H1 (cell line): Measurements from ENCODE around the gene PER2. TPM values are rescaled to one million over a fixed set of nuclear protein-coding genes. Genes with fewer than 3 reads are reported as not detected.

Experiments used
- CTCF ChIA-PET: fragments of 300-600 bp; sonication (Branson Sonifier 250); formaldehyde crosslinking; loops from one replicate; lab custom pipeline; 2021; ENCODE audit not compliant: partially characterized antibody; lab: Charles Lee
- POLR2A ChIA-PET: fragments of 300-600 bp; sonication (Branson Sonifier 250); formaldehyde crosslinking; loops from one replicate; lab custom pipeline; 2021; ENCODE audit warnings: inconsistent platforms; ENCODE audit not compliant: partially characterized antibody; lab: Charles Lee
- DNase-seq, 2 experiments: peaks; one replicate each; pipeline versions ENCODE4 v3.0.0 to v3.0.0-alpha.2; 2010 to 2022; ENCODE audit warnings: low spot score in 2 of 2, low read depth in 1 of 2, mixed read lengths in 1 of 2
- FAIRE-seq: peaks from 2 replicates; lab custom pipeline; 2011; peaks lifted over from hg19 to GRCh38; lab: Jason Lieb, UNC
- H2AFZ ChIP-seq: 2 replicates; pipeline ENCODE4 v1.8.1; 2012; ENCODE audit warnings: low read length, inconsistent platforms
- H2AK5ac ChIP-seq: 2 replicates; pipeline ENCODE4 v1.6.1; 2013; ENCODE audit warnings: low read depth, low read length
- H2BK120ac ChIP-seq: replicated peaks from 2 replicates; pipeline ENCODE3; 2013; ENCODE audit warnings: low read depth, low read length, inconsistent platforms
- H2BK12ac ChIP-seq: 2 replicates; pipeline ENCODE4 v1.6.1; 2013; ENCODE audit warnings: low read depth, low read length
- H2BK15ac ChIP-seq: 2 replicates; pipeline ENCODE4 v1.6.1; 2013; ENCODE audit warnings: low read length
- H2BK20ac ChIP-seq: 2 replicates; pipeline ENCODE4 v1.6.1; 2013; ENCODE audit warnings: low read length
- H2BK5ac ChIP-seq: 2 replicates; pipeline ENCODE4 v1.6.1; 2013; ENCODE audit warnings: low read depth, low read length
- H3K14ac ChIP-seq: 2 replicates; pipeline ENCODE4 v1.6.1; 2013; ENCODE audit warnings: inconsistent platforms; ENCODE audit not compliant: insufficient read length
- H3K18ac ChIP-seq: 2 replicates; pipeline ENCODE4 v1.6.1; 2013; ENCODE audit warnings: low read length; ENCODE audit errors: extremely low read depth
- H3K23ac ChIP-seq: 2 replicates; pipeline ENCODE4 v1.6.1; 2013; ENCODE audit warnings: inconsistent platforms; ENCODE audit not compliant: insufficient read length
- H3K23me2 ChIP-seq: 2 replicates; pipeline ENCODE4 v1.6.1; 2013; ENCODE audit warnings: low read depth, low read length
- H3K27ac ChIP-seq: 2 replicates; pipeline ENCODE4 v1.6.1; 2011; ENCODE audit warnings: low read depth, low read length, inconsistent platforms
- H3K27me3 ChIP-seq, 4 experiments: replicated peaks in 1 of 4; 1 replicate in 1 of 4; 2 replicates in 3 of 4; pipeline versions ENCODE4 v1.6.1 to v1.8.1; 2011 to 2013; ENCODE audit warnings: low read length in 3 of 4, mild to moderate bottlenecking in 3 of 4, inconsistent platforms in 2 of 4, mixed read lengths in 2 of 4, moderate library complexity in 1 of 4; ENCODE audit not compliant: control insufficient read depth in 3 of 4, insufficient read depth in 3 of 4; ENCODE audit errors: extremely low read depth in 1 of 4
- H3K36me3 ChIP-seq, 4 experiments: 2 replicates each; pipeline versions ENCODE4 v1.6.1 to v1.8.1; 2011 to 2013; ENCODE audit warnings: mild to moderate bottlenecking in 4 of 4, low read length in 3 of 4, moderate library complexity in 2 of 4, control low read depth in 1 of 4, inconsistent platforms in 1 of 4; ENCODE audit not compliant: insufficient read depth in 4 of 4, control insufficient read depth in 2 of 4
- H3K4ac ChIP-seq: replicated peaks from 2 replicates; pipeline ENCODE3; 2013; ENCODE audit warnings: low read length, low read depth, mixed read lengths, inconsistent platforms; ENCODE audit not compliant: insufficient read length
- H3K4me1 ChIP-seq, 4 experiments: replicated peaks in 1 of 4; 1 replicate in 1 of 4; 2 replicates in 3 of 4; pipeline versions ENCODE4 v1.6.1 to v1.8.1; 2011 to 2013; ENCODE audit warnings: low read length in 3 of 4, inconsistent platforms in 2 of 4, mixed read lengths in 1 of 4; ENCODE audit not compliant: insufficient read depth in 4 of 4, control insufficient read depth in 3 of 4
- H3K4me2 ChIP-seq, 2 experiments: 2 replicates each; pipeline versions ENCODE4 v1.6.1 to v1.8.1; 2011 to 2013; ENCODE audit warnings: low read depth in 2 of 2, low read length in 2 of 2, control low read depth in 1 of 2, inconsistent platforms in 1 of 2, mild to moderate bottlenecking in 1 of 2; ENCODE audit not compliant: insufficient read depth in 1 of 2
- H3K4me3 ChIP-seq, 4 experiments: fragments of 200-600, 300-600 bp in 1 of 4; sonication (generic), shearing (Covaris generic), sonication (Bioruptor Twin) in 1 of 4; 2 replicates each; pipeline versions ENCODE4 v1.5.1 to v1.8.1; 2011 to 2016; ENCODE audit warnings: low read length in 4 of 4, low read depth in 3 of 4, control low read depth in 2 of 4, inconsistent platforms in 2 of 4, mild to moderate bottlenecking in 2 of 4, mixed read lengths in 1 of 4, moderate library complexity in 1 of 4; ENCODE audit not compliant: insufficient read depth in 2 of 4; ENCODE audit errors: extremely low read depth in 1 of 4
- H3K56ac ChIP-seq: replicated peaks from 2 replicates; pipeline ENCODE3; 2013; ENCODE audit warnings: low read depth, mild to moderate bottlenecking, mixed read lengths, low read length, inconsistent platforms; ENCODE audit not compliant: insufficient read length
- H3K79me1 ChIP-seq: 2 replicates; pipeline ENCODE4 v1.6.1; 2013; ENCODE audit warnings: low read depth, low read length, control low read depth
- H3K79me2 ChIP-seq, 2 experiments: 2 replicates each; pipeline versions ENCODE4 v1.6.1 to v1.8.1; 2012 to 2013; ENCODE audit warnings: low read length in 2 of 2, mild to moderate bottlenecking in 2 of 2, inconsistent platforms in 1 of 2; ENCODE audit not compliant: insufficient read depth in 2 of 2, control insufficient read depth in 1 of 2
- H3K9ac ChIP-seq, 4 experiments: replicated peaks in 1 of 4; 1 replicate in 1 of 4; 2 replicates in 3 of 4; pipeline versions ENCODE4 v1.6.1 to v1.8.1; 2011 to 2013; ENCODE audit warnings: low read depth in 3 of 4, low read length in 3 of 4, control low read depth in 2 of 4, mild to moderate bottlenecking in 2 of 4, moderate library complexity in 2 of 4, inconsistent platforms in 1 of 4; ENCODE audit errors: extremely low read depth in 1 of 4
- H3K9me3 ChIP-seq, 2 experiments: 2 replicates each; pipeline versions ENCODE4 v1.6.1 to v1.8.1; 2012 to 2013; ENCODE audit warnings: mild to moderate bottlenecking in 2 of 2, moderate library complexity in 2 of 2, control low read depth in 1 of 2, inconsistent platforms in 1 of 2, low read depth in 1 of 2, low read length in 1 of 2, mixed read lengths in 1 of 2; ENCODE audit not compliant: insufficient read depth in 2 of 2
- H4K20me1 ChIP-seq, 2 experiments: replicated peaks in 1 of 2; 2 replicates each; pipeline versions ENCODE3 to v1.8.1; 2011 to 2013; ENCODE audit warnings: inconsistent platforms in 2 of 2, low read length in 2 of 2, mild to moderate bottlenecking in 1 of 2; ENCODE audit not compliant: insufficient read depth in 2 of 2, control insufficient read depth in 1 of 2
- H4K5ac ChIP-seq: 2 replicates; pipeline ENCODE4 v1.6.1; 2013; ENCODE audit warnings: low read length, low read depth, mixed read lengths, inconsistent platforms; ENCODE audit not compliant: insufficient read length
- H4K8ac ChIP-seq: 2 replicates; pipeline ENCODE4 v1.8.0; 2013; ENCODE audit warnings: mild to moderate bottlenecking, moderate library complexity, low read length, inconsistent platforms; ENCODE audit not compliant: insufficient read depth; ENCODE audit errors: extremely low read depth
- H4K91ac ChIP-seq: replicated peaks from 2 replicates; pipeline ENCODE3; 2013; ENCODE audit warnings: low read length, mixed read lengths, inconsistent platforms; ENCODE audit not compliant: insufficient read length
- CHD1 ChIP-seq: IDR thresholded peaks from 2 replicates; pipeline ENCODE4 v1.6.1; 2012; ENCODE audit warnings: low read depth, low read length, improper control_type of control experiment
- CTCF ChIP-seq, 3 experiments: IDR thresholded peaks; 1 replicate in 2 of 3; 2 replicates in 1 of 3; pipeline versions ENCODE4 v1.5.1 to v1.6.1; 2011; ENCODE audit warnings: low read length in 3 of 3, mild to moderate bottlenecking in 3 of 3, inconsistent platforms in 2 of 3, low read depth in 1 of 3, moderate library complexity in 1 of 3; ENCODE audit not compliant: insufficient read depth in 1 of 3; ENCODE audit errors: control extremely low read depth in 1 of 3
- GTF2F1 ChIP-seq: IDR thresholded peaks from 2 replicates; pipeline ENCODE4 v1.6.1; 2012; ENCODE audit warnings: low read depth, low read length, improper control_type of control experiment, borderline replicate concordance
- MAFK ChIP-seq: IDR thresholded peaks from 2 replicates; pipeline ENCODE4 v1.6.1; 2012; ENCODE audit warnings: low read depth, mild to moderate bottlenecking, improper control_type of control experiment, low read length
- RAD21 ChIP-seq, 2 experiments: IDR thresholded peaks in 1 of 2; conservative IDR thresholded peaks in 1 of 2; 2 replicates each; pipeline ENCODE4 v1.6.1; 2011; ENCODE audit warnings: low read depth in 2 of 2, low read length in 2 of 2, improper control_type of control experiment in 1 of 2, inconsistent platforms in 1 of 2, mild to moderate bottlenecking in 1 of 2, moderate library complexity in 1 of 2
- TAF7 ChIP-seq: optimal IDR thresholded peaks from 2 replicates; pipeline ENCODE3; 2011; ENCODE audit warnings: low read depth, mild to moderate bottlenecking, inconsistent platforms, low read length, moderate library complexity, borderline replicate concordance
- TBP ChIP-seq: IDR thresholded peaks from 2 replicates; pipeline ENCODE4 v1.6.1; 2011; ENCODE audit warnings: low read depth, low read length, improper control_type of control experiment
- YY1 ChIP-seq: IDR thresholded peaks from 2 replicates; pipeline ENCODE4 v1.6.1; 2011; ENCODE audit warnings: low read depth, mild to moderate bottlenecking, low read length
- WGBS, 2 experiments: shearing (Covaris generic) in 1 of 2; methylation state at CpG; one replicate each; pipeline versions ENCODE4 v1.1.6 to v1.1.7; 2013 to 2015; ENCODE audit warnings: low lambda C conversion rate in 2 of 2, mixed read lengths in 2 of 2, inconsistent platforms in 1 of 2, low coverage in 1 of 2, missing lambda C conversion rate in 1 of 2; ENCODE audit not compliant: insufficient replicate concordance in 2 of 2, insufficient coverage in 1 of 2, insufficient read length in 1 of 2; ENCODE audit errors: extremely low coverage in 1 of 2, missing lambda C conversion rate in 1 of 2; 5-methylcytosine and 5-hydroxymethylcytosine counted together
- polyA plus RNA-seq, 7 experiments: library from polyadenylated mRNA; depleted of rRNA in 3 of 7; stranded (reverse) in 5 of 7; unstranded in 2 of 7; fragments of >200 nt in 5 of 7; fragments of 200-250 nt in 2 of 7; gene quantifications; 1 replicate in 5 of 7; 2 replicates in 1 of 7; 4 replicates in 1 of 7; pipeline versions ENCODE4 v1.2.1 to v1.2.3, GENCODE V29; 2011 to 2013; ENCODE audit warnings: missing spikeins in 2 of 7, mixed read lengths in 2 of 7
- total RNA-seq: library from RNA; stranded (reverse); fragmentation: NEBNext Ultra II Directional; extraction: Animal tissue kit (Norgen Biotek cat#: 25700); gene quantifications from 2 replicates; pipeline ENCODE4 v1.2.1, GENCODE V29; 2021

Gene PER2
- total and polyA plus RNA-seq, 2 of the 8 experiments (the other 6 are each of a cell fraction or from before 2014, with no cell fraction given) = 0.91 to 5.5 TPM

- H3K36me3 ChIP-seq = no peaks in the 10 kb centered on the region; a peak in 1 of 8 replicates
- FAIRE-seq = peak; percentile 95
- TF ChIP-seq RAD21 (IDR thresholded peaks at IDR 0.05 in 1 of 2, conservative IDR thresholded peaks at IDR 0.05 in 1 of 2; ENCODE audit: low read depth in 2 of 2, low read length in 2 of 2) = peak; percentile 81 to 84
- TF ChIP-seq TBP = 0 out of 2 replicates have a peak, but pooled peaks have one; percentile 19
- TF ChIP-seq YY1 = peak; percentile 66; the same call in 1 of the 2 replicates
- TF ChIP-seq TAF7 = peak; percentile 20
- no peak for TF ChIP-seq GTF2F1
- no peak for TF ChIP-seq CHD1
- TF ChIP-seq CTCF (IDR thresholded peaks at IDR 0.05; ENCODE audit: control extremely low read depth in 1 of 3, insufficient read depth in 1 of 3, low read depth in 1 of 3, low read length in 3 of 3) = peak; percentile 80 to 92 (median 90)
- no peak for TF ChIP-seq MAFK
These were observed 25.0 kb downstream of the PER2 start for GRCh38 chr2:238263204-238264071.

More at GRCh38 chr2:238263204-238264071, 25.0 kb downstream of the PER2 start:
- H2BK12ac ChIP-seq = no peak overlapping the region
- H3K79me2 ChIP-seq = no peaks in the 10 kb centered on the region
- H2BK5ac ChIP-seq = no peak overlapping the region; the same call in 1 of the 2 replicates
- H4K8ac ChIP-seq = no peak overlapping the region
- ChIA-PET POLR2A (interaction anchor here (0.6 to 2.9 kb wide), 3 partner anchors 24 to 27 kb away, joined by 3 to 13 read pairs (median 5); partner anchors contain the start of genes HES6 and PER2), CTCF (interaction anchor here (0.5 to 17.1 kb wide), 32 partner anchors 14 to 170 kb away, joined by 3 to 298 read pairs (median 4); no protein-coding TSS in a partner anchor)
- peak; percentile 84 to 91 for DNase-seq
- no peak overlapping the region for H3K4me3 ChIP-seq
- no peak overlapping the region; the same call in 1 of the 2 replicates for H2AFZ ChIP-seq
- no peak overlapping the region for H2BK15ac ChIP-seq
- whole genome bisulfite sequencing, 2 experiments = 43% methylated on average over 13 of the region's 13 CpGs; no CpG with 5 or more reads in 1 of the 2 experiments
- peaks cover 0 to 2% of the 10 kb centered on the region in 2 experiments for H4K20me1 ChIP-seq
- H3K18ac ChIP-seq = no peak overlapping the region
- no peak overlapping the region for H4K91ac ChIP-seq
- no peak overlapping the region for H2BK120ac ChIP-seq
- H4K5ac ChIP-seq = no peak overlapping the region
- H3K79me1 ChIP-seq = no peaks in the 10 kb centered on the region
- H3K9me3 ChIP-seq = no peaks in the 10 kb centered on the region
- no peak overlapping the region for H3K27ac ChIP-seq
- no peaks in the 10 kb centered on the region for H3K23me2 ChIP-seq
- no peak overlapping the region for H2AK5ac ChIP-seq
- H3K9ac ChIP-seq = no peak overlapping the region
- H3K4ac ChIP-seq = no peak overlapping the region
- no peak overlapping the region for H2BK20ac ChIP-seq
- H3K27me3 ChIP-seq = no peaks in the 10 kb centered on the region
- no peak overlapping the region for H3K23ac ChIP-seq
- H3K56ac ChIP-seq = no peak overlapping the region
- peaks cover 0 to 2% (median 0%) of the 10 kb centered on the region in 4 experiments; a peak in 1 of 7 replicates for H3K4me1 ChIP-seq
- no peak overlapping the region for H3K4me2 ChIP-seq
- no peak overlapping the region for H3K14ac ChIP-seq
